Ureter (tissue), 1 donor: ENCODE results near the gene OOSP1. TPM values are rescaled to one million over a fixed set of nuclear protein-coding genes. Genes with fewer than 3 reads are reported as not detected.

ENCODE experiments used
- total RNA-seq: library from RNA; stranded (reverse); gene quantifications from one replicate; pipeline ENCODE4 v1.2.4, GENCODE V29; 2023
- donor health status: DM: yes; HTN: yes; CAD: no.

OOSP1 gene
- total RNA-seq, 1 donor from 2014 or later = not detected

Other genes with a start within 250 kb of the OOSP1 start
- gene OR10V1, start 224.6 kb upstream of the OOSP1 start, total RNA-seq = not detected
- 31.8 TPM for gene STX3, start 183.1 kb upstream of the OOSP1 start, total RNA-seq
- gene MRPL16, start 127.7 kb upstream of the OOSP1 start, total RNA-seq = 40.1 TPM
- gene CBLIF, start 92.9 kb upstream of the OOSP1 start, total RNA-seq = not detected
- gene TCN1, start 71.9 kb upstream of the OOSP1 start, total RNA-seq = 3.3 TPM
- not detected for gene OOSP3, start 59.6 kb upstream of the OOSP1 start, total RNA-seq
- gene OOSP4A, start 25.6 kb downstream of the OOSP1 start, total RNA-seq = not detected
- not detected for gene OOSP4B, start 78.7 kb downstream of the OOSP1 start, total RNA-seq
- gene OOSP2, start 102.0 kb downstream of the OOSP1 start, total RNA-seq = not detected
- gene MS4A3, start 118.2 kb downstream of the OOSP1 start, total RNA-seq = not detected
- gene MS4A2, start 150.2 kb downstream of the OOSP1 start, total RNA-seq = 3.0 TPM
- 51.1 TPM for gene MS4A6A, start 244.7 kb downstream of the OOSP1 start, total RNA-seq